ENCODE data around the gene FNDC11. TPM values are rescaled to one million over a fixed set of nuclear protein-coding genes. Genes with fewer than 3 reads are reported as not detected.

Gene FNDC11
- total RNA-seq, 2 donors from 2014 or later = 0.35 to 0.69 TPM

DNA sequence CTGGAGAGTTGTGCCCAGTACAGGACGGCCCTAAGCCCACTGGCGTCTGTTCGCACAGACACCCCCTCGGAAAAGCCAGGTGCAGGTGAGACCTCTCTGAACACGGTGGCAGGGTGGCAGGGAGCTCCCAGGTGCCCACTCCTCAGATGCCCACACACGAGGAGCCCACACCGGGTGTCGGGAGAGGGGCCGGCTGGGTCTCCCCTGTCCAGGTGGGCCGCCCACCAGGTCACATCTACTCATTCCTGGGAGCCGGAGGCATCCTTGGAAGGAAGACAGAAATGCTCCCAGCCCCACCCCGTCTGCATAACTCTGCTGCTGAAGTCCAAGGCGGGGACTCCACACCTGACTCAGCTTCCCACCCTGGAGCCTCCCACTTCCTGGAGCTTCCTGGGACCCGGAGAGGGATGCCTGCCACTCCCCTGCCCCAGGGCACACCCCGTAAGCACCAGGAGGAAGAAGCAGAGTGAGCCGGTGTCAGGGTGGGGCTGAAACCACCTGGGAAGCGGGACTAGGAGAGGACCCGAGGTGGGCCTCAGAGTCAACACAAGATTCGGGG, 8.9 kb upstream of the FNDC11 start:
- peak overlapping the region in 1 of 2 donors; percentile 62 for H3K9ac ChIP-seq (ENCODE audit: low read depth in 2 of 2, low read length in 2 of 2)

DNA sequence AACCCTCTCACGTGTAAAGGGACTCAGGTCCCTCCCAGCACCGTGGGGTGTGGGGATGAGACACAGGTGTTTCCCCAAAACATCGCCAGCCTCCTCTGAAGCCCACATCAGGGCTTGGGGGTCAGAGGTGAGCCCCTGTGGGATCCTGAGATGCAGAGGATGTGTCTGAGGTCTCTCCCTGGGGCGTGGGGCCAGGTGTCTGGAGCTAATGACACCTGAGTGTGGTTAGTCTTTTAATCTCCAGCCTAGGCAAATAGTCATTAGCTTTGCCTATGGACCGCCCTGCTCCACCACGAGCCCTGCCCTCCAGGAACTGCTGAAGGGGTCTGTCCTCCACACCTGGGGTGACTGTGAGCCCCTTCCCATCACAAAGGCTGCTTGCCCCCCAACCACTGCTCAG, 8.1 kb upstream of the FNDC11 start:
- Histone ChIP-seq H3K27me3 (peaks cover 12% of the 10 kb centered on the region), H3K9me3 (no peaks in the 10 kb centered on the region), H3K4me3 (no peak overlapping the region), H3K27ac (peak overlapping the region; percentile 63), H3K36me3 (no peaks in the 10 kb centered on the region), H3K9ac (ENCODE audit: low read depth in 2 of 2, low read length in 2 of 2) (peak overlapping the region; percentile 24 to 62), H3K4me1 (peaks cover 11% of the 10 kb centered on the region)
- peak; percentile 59 for DNase-seq
- TF ChIP-seq, protein P1, sequence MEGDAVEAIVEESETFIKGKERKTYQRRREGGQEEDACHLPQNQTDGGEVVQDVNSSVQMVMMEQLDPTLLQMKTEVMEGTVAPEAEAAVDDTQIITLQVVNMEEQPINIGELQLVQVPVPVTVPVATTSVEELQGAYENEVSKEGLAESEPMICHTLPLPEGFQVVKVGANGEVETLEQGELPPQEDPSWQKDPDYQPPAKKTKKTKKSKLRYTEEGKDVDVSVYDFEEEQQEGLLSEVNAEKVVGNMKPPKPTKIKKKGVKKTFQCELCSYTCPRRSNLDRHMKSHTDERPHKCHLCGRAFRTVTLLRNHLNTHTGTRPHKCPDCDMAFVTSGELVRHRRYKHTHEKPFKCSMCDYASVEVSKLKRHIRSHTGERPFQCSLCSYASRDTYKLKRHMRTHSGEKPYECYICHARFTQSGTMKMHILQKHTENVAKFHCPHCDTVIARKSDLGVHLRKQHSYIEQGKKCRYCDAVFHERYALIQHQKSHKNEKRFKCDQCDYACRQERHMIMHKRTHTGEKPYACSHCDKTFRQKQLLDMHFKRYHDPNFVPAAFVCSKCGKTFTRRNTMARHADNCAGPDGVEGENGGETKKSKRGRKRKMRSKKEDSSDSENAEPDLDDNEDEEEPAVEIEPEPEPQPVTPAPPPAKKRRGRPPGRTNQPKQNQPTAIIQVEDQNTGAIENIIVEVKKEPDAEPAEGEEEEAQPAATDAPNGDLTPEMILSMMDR (IDR thresholded peaks at IDR 0.05) = no peak
- intact Hi-C loops (cut with DNase I) = loop anchor here (10.0 kb wide), 1 partner anchor 319 kb away; the partner anchor contains the start of genes ABHD16B and TPD52L2

More for the DNA sequence above, 8.9 kb upstream of the FNDC11 start:
- DNase-seq = peak; percentile 92
- Histone ChIP-seq H3K4me3 (no peak overlapping the region), H3K36me3 (no peaks in the 10 kb centered on the region), H3K9me3 (no peaks in the 10 kb centered on the region), H3K27me3 (peaks cover 12% of the 10 kb centered on the region), H3K4me1 (peaks cover 11% of the 10 kb centered on the region), H3K27ac (peak overlapping the region; percentile 63)
- TF ChIP-seq, protein P1 (IDR thresholded peaks at IDR 0.05) = no peak
- intact Hi-C loops (cut with DNase I) = loop anchor here (10.0 kb wide), 1 partner anchor 320 kb away; the partner anchor contains the start of genes ABHD16B and TPD52L2

DNA sequence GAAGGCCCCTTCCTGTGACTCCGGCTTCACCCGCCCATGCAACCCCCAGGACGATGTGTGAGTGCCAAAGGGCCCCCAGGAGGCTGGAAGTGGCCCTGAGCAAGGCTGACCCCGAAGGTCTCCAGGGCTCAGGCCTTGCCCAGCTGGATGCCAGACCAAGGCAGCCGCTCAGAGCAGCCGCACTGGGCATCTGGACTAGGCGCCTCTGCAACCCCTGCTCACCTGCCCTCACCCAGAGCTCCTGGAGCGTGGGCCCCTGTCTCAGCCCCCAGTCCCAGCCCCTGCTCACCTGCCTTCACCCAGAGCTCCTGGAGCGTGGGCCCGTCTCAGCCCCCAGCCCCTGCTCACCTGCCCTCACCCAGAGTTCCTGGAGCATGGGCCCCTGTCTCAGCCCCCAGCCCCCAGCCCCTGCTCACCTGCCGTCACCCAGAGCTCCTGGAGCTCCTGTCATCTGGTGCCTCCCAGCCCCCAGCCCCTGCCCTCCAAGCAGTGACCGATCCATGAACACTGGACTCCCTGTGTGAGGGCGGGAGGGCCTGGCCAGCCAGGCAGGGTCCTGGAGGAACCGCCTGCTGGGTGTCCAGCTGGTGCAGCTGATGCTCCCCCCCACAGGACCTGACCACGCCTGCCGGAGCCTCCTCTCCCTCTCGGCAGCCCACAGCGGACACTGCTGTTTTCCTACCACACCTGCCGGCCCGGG, 7.6 kb upstream of the FNDC11 start:
- Histone ChIP-seq H3K27me3 (peaks cover 12% of the 10 kb centered on the region), H3K9me3 (no peaks in the 10 kb centered on the region), H3K4me1 (peaks cover 11% of the 10 kb centered on the region), H3K36me3 (no peaks in the 10 kb centered on the region), H3K4me3 (no peak overlapping the region), H3K27ac (no peak overlapping the region), H3K9ac (ENCODE audit: low read depth in 2 of 2, low read length in 2 of 2) (no peak overlapping the region)
- intact Hi-C loops (cut with DNase I) = loop anchor here (10.0 kb wide), 1 partner anchor 318 kb away; the partner anchor contains the start of genes ABHD16B and TPD52L2
- no peak for DNase-seq
- TF ChIP-seq, protein P1 (IDR thresholded peaks at IDR 0.05) = no peak

DNA sequence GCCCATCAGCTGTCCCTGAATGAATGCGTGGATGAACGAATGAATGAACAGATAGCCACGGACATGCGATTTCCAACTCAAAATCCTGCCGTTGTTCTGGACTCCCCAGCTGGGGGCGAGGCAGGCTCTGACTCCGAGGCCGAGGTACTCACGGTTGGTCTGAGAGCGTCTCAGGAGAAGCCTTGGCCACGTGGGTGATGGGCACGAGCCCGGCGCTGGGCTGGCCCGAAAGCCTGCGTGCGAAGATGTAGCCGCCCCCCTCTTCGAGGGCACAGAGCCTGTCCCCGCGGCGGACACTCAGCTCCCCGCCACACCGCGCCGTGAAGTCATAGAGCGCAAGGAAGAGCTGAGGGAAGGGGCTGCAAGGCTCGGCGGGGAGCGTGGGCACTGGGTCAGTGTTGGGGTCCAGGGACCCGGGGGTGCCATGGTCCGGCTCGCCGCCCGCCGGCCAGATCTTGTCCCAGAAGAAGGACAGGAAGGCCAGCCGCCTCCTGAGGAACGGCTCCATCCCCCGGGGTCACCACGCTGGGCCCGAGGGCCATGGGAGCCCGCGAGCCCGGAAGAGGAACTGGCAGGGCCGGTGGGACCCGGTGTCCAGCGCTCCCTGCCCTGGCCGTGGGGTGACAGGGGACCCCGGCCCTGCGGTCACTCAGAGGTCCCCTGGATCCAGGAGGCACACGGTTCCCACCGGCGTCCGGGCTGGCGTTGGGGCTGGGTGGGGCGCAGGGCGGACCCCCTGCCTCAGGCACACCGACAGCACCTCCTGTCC, 6.8 kb upstream of the FNDC11 start:
- H3K9me3 ChIP-seq = no peaks in the 10 kb centered on the region
- peaks cover 12% of the 10 kb centered on the region for H3K27me3 ChIP-seq
- no peak overlapping the region for H3K27ac ChIP-seq
- peaks cover 11% of the 10 kb centered on the region for H3K4me1 ChIP-seq
- no peak overlapping the region for H3K9ac ChIP-seq (ENCODE audit: low read depth in 2 of 2, low read length in 2 of 2)
- no peak for DNase-seq
- TF ChIP-seq, protein P1 (IDR thresholded peaks at IDR 0.05) = no peak
- intact Hi-C loops (cut with DNase I) = loop anchor here (10.0 kb wide), 1 partner anchor 318 kb away; the partner anchor contains the start of genes ABHD16B and TPD52L2
- H3K4me3 ChIP-seq = no peak overlapping the region
- no peaks in the 10 kb centered on the region for H3K36me3 ChIP-seq

All from colonic mucosa (tissue), 4 donors.